Measurements from ENCODE around the gene POU4F1. TPM values are rescaled to one million over a fixed set of nuclear protein-coding genes. Genes with fewer than 3 reads are reported as not detected.

POU4F1 gene
- total RNA-seq, 1 donor from 2014 or later = 3.2 TPM

GRCh38 chr13:78598966-78599644 is 4.2 kb downstream of the POU4F1 start:
- peaks cover 36% of the 10 kb centered on the region for H3K4me1 Mint-ChIP-seq (ENCODE audit: unreplicated experiment)
- H3K36me3 Mint-ChIP-seq (ENCODE audit: low read depth, unreplicated experiment) = peaks cover 5% of the 10 kb centered on the region
- no peaks in the 10 kb centered on the region for H3K9me3 Mint-ChIP-seq (ENCODE audit: unreplicated experiment)
- no peak overlapping the region for H3K4me3 Mint-ChIP-seq (ENCODE audit: unreplicated experiment)
- H3K27me3 Mint-ChIP-seq (ENCODE audit: unreplicated experiment) = peaks cover 42% of the 10 kb centered on the region
- no peak for DNase-seq (ENCODE audit: low spot score)
- H3K27ac Mint-ChIP-seq (ENCODE audit: unreplicated experiment) = no peak overlapping the region
- TF ChIP-seq CTCF (IDR thresholded peaks at IDR 0.05; ENCODE audit: unreplicated experiment) = no peak

GRCh38 chr13:78598116-78598781 is 5.1 kb downstream of the POU4F1 start:
- Mint-ChIP-seq H3K4me3 (ENCODE audit: unreplicated experiment) (no peak overlapping the region), H3K36me3 (ENCODE audit: low read depth, unreplicated experiment) (peaks cover 5% of the 10 kb centered on the region), H3K4me1 (ENCODE audit: unreplicated experiment) (peaks cover 38% of the 10 kb centered on the region), H3K9me3 (ENCODE audit: unreplicated experiment) (no peaks in the 10 kb centered on the region), H3K27me3 (ENCODE audit: unreplicated experiment) (peaks cover 37% of the 10 kb centered on the region), H3K27ac (ENCODE audit: unreplicated experiment) (no peak overlapping the region)
- TF ChIP-seq CTCF (IDR thresholded peaks at IDR 0.05; ENCODE audit: unreplicated experiment) = no peak
- DNase-seq (ENCODE audit: low spot score) = no peak

- Mint-ChIP-seq H3K36me3 (ENCODE audit: low read depth, unreplicated experiment) (peaks cover 5% of the 10 kb centered on the region), H3K9me3 (ENCODE audit: unreplicated experiment) (no peaks in the 10 kb centered on the region), H3K27ac (ENCODE audit: unreplicated experiment) (no peak overlapping the region), H3K4me3 (ENCODE audit: unreplicated experiment) (no peak overlapping the region), H3K4me1 (ENCODE audit: unreplicated experiment) (peaks cover 36% of the 10 kb centered on the region), H3K27me3 (ENCODE audit: unreplicated experiment) (peaks cover 38% of the 10 kb centered on the region)
- TF ChIP-seq CTCF (IDR thresholded peaks at IDR 0.05; ENCODE audit: unreplicated experiment) = no peak
- no peak for DNase-seq (ENCODE audit: low spot score)
Measured at GRCh38 chr13:78597602-78597932, 5.8 kb downstream of the POU4F1 start.

GRCh38 chr13:78596736-78597601 is 6.4 kb downstream of the POU4F1 start:
- peaks cover 35% of the 10 kb centered on the region for H3K27me3 Mint-ChIP-seq (ENCODE audit: unreplicated experiment)
- H3K4me1 Mint-ChIP-seq (ENCODE audit: unreplicated experiment) = peaks cover 32% of the 10 kb centered on the region

More at GRCh38 chr13:78596736-78597601, 6.4 kb downstream of the POU4F1 start:
- Mint-ChIP-seq H3K4me3 (ENCODE audit: unreplicated experiment) (peak overlapping the region; percentile 51), H3K36me3 (ENCODE audit: low read depth, unreplicated experiment) (peaks cover 5% of the 10 kb centered on the region), H3K27ac (ENCODE audit: unreplicated experiment) (no peak overlapping the region), H3K9me3 (ENCODE audit: unreplicated experiment) (no peaks in the 10 kb centered on the region)
- DNase-seq (ENCODE audit: low spot score) = no peak
- TF ChIP-seq CTCF (IDR thresholded peaks at IDR 0.05; ENCODE audit: unreplicated experiment) = no peak
